PC-3 (cell line): ENCODE data around the gene TBCEL. TPM values are rescaled to one million over a fixed set of nuclear protein-coding genes. Genes with fewer than 3 reads are reported as not detected.

Experiments
- ATAC-seq: fragments of 200-7000 bp; cut with Tn5 transposase; 2 replicates; pipeline ENCODE4 v1.9.1; 2020; ENCODE audit warnings: mild to moderate bottlenecking, moderate library complexity
- BruUV-seq: library from RNA; stranded (reverse); fragments of 400-500 nt; replicated peaks from 2 replicates; lab custom pipeline; 2021; lab: Mats Ljungman, UMichigan
- CTCF ChIA-PET: fragments of 300-600 bp; sonication (Branson Sonifier 250); formaldehyde crosslinking; loops from one replicate; lab custom pipeline; 2022; ENCODE audit warnings: antibody characterized with exemption; lab: Charles Lee
- POLR2A ChIA-PET: fragments of 300-600 bp; sonication (Branson Sonifier 250); formaldehyde crosslinking; loops from one replicate; lab custom pipeline; 2022; ENCODE audit warnings: antibody characterized with exemption; ENCODE audit not compliant: unreplicated experiment; lab: Charles Lee
- DNase-seq: peaks from one replicate; pipeline ENCODE4 v3.0.0-alpha.2; 2015
- H2AFZ ChIP-seq: fragments of 300-600 bp; sonication (generic); 2 replicates; pipeline ENCODE4 v1.6.0; 2016; ENCODE audit warnings: antibody characterized with exemption, low read length
- H3F3A ChIP-seq: fragments of 300-600 bp; sonication (generic); one replicate; pipeline ENCODE4 v1.6.0; 2017; ENCODE audit warnings: antibody characterized with exemption, low read length, control low read depth, mild to moderate bottlenecking; ENCODE audit not compliant: unreplicated experiment
- H3K27ac ChIP-seq: fragments of 300-600 bp; sonication (generic); 2 replicates; pipeline ENCODE4 v1.5.1; 2016; ENCODE audit warnings: mild to moderate bottlenecking, low read length
- H3K27me3 ChIP-seq: fragments of 300-600 bp; sonication (generic); 2 replicates; pipeline ENCODE4 v1.6.1; 2016; ENCODE audit warnings: low read length, mixed read lengths
- H3K36me3 ChIP-seq: fragments of 300-600 bp; sonication (generic); 2 replicates; pipeline ENCODE4 v1.6.1; 2016; ENCODE audit warnings: low read depth, mixed run types, low read length, mixed read lengths
- H3K4me1 ChIP-seq: fragments of 300-600 bp; sonication (generic); 2 replicates; pipeline ENCODE4 v1.5.1; 2016; ENCODE audit warnings: low read length; ENCODE audit not compliant: insufficient read depth
- H3K4me2 ChIP-seq: fragments of 300-600 bp; sonication (generic); 2 replicates; pipeline ENCODE4 v1.6.0; 2016; ENCODE audit warnings: low read length
- H3K4me3 ChIP-seq: fragments of 300-600 bp; sonication (generic); 2 replicates; pipeline ENCODE4 v1.5.1; 2016; ENCODE audit warnings: mild to moderate bottlenecking, low read length, mixed read lengths
- H3K79me2 ChIP-seq: fragments of 300-600 bp; sonication (generic); 2 replicates; pipeline ENCODE4 v1.6.1; 2017; ENCODE audit warnings: low read length, mixed read lengths
- H3K9ac ChIP-seq: fragments of 300-600 bp; sonication (generic); 2 replicates; pipeline ENCODE4 v1.6.0; 2016; ENCODE audit warnings: mild to moderate bottlenecking, low read length
- H3K9me2 ChIP-seq: fragments of 300-600 bp; sonication (generic); replicated peaks from 2 replicates; pipeline ENCODE4 v1.6.1; 2016; ENCODE audit warnings: mixed run types, low read length, mixed read lengths
- H3K9me3 ChIP-seq: fragments of 300-600 bp; sonication (generic); 2 replicates; pipeline ENCODE4 v1.6.1; 2016; ENCODE audit warnings: low read length, mixed read lengths
- H4K20me1 ChIP-seq: fragments of 300-600 bp; sonication (generic); 2 replicates; pipeline ENCODE4 v1.6.1; 2016; ENCODE audit warnings: low read length, mixed read lengths
- CTCF ChIP-seq: fragments of 300-600 bp; sonication (generic); conservative IDR thresholded peaks from 2 replicates; pipeline ENCODE4 v1.5.1; 2017; ENCODE audit warnings: antibody characterized with exemption, low read depth, mild to moderate bottlenecking, low read length
- EZH2 ChIP-seq: fragments of 300-600 bp; sonication (generic); IDR thresholded peaks from one replicate; pipeline ENCODE4 v1.6.1; 2017; ENCODE audit warnings: antibody characterized with exemption, mild to moderate bottlenecking, low read length; ENCODE audit not compliant: unreplicated experiment
- EZH2phosphoT487 ChIP-seq: fragments of 300-600 bp; sonication (generic); IDR thresholded peaks from 2 replicates; pipeline ENCODE4 v1.6.1; 2018; ENCODE audit warnings: mild to moderate bottlenecking, antibody characterized with exemption, low read length, borderline replicate concordance
- intact Hi-C: fragments of 100-400 bp; cut with micrococcal nuclease; formaldehyde crosslinking; loops from 2 replicates; pipeline ENCODE4 v1.9.0; 2023
- total RNA-seq: library from RNA; depleted of rRNA; stranded (reverse); fragments of >200 nt; gene quantifications from 2 replicates; pipeline ENCODE4 v1.2.3, GENCODE V29; 2014

Gene TBCEL
- total RNA-seq, 1 experiment from 2014 or later = 6.6 TPM

- Histone ChIP-seq H3K27me3 (0 out of 2 replicates have a peak, but pooled peaks cover 4% of the 10 kb centered on the region), H3K9me3 (no peaks in the 10 kb centered on the region), H3F3A (no peaks in the 10 kb centered on the region), H3K79me2 (no peaks in the 10 kb centered on the region), H2AFZ (no peak overlapping the region), H3K9ac (no peak overlapping the region), H3K27ac (no peak overlapping the region), H4K20me1 (no peaks in the 10 kb centered on the region), H3K4me1 (peaks cover 12% of the 10 kb centered on the region), H3K9me2 (no peaks in the 10 kb centered on the region; the same call in 1 of the 2 replicates), H3K4me2 (no peak overlapping the region), H3K4me3 (no peak overlapping the region), H3K36me3 (no peaks in the 10 kb centered on the region)
- intact Hi-C loops = no loop called here
- no peak for DNase-seq
- TF ChIP-seq EZH2phosphoT487 (no peak), CTCF (no peak), EZH2 (no peak)
- no peak for ATAC-seq
- ChIA-PET CTCF (no interaction called here), POLR2A (no interaction called here)
- no TSS peak for BruUV-seq
Measured at GRCh38 chr11:121134741-121135312, 110.9 kb downstream of the TBCEL start.

- POLR2A ChIA-PET = no interaction called here
- H2AFZ ChIP-seq = no peak overlapping the region
- ATAC-seq (no peak), DNase-seq (no peak)
- peaks cover 16% of the 10 kb centered on the region for H3K4me1 ChIP-seq
- H3K36me3 ChIP-seq = no peaks in the 10 kb centered on the region
- H3K9me3 ChIP-seq = no peaks in the 10 kb centered on the region
- H3K4me2 ChIP-seq = no peak overlapping the region
- H3K9ac ChIP-seq = no peak overlapping the region
- CTCF ChIA-PET = no interaction called here
- no peaks in the 10 kb centered on the region for H3K79me2 ChIP-seq
- H3K4me3 ChIP-seq = no peak overlapping the region
- intact Hi-C loops = no loop called here
- H3K9me2 ChIP-seq = no peaks in the 10 kb centered on the region; the same call in 1 of the 2 replicates
- H3K27me3 ChIP-seq = 0 out of 2 replicates have a peak, but pooled peaks cover 4% of the 10 kb centered on the region
- BruUV-seq = no TSS peak
- no peaks in the 10 kb centered on the region for H3F3A ChIP-seq
- TF ChIP-seq EZH2 = no peak
- TF ChIP-seq EZH2phosphoT487 = no peak
- TF ChIP-seq CTCF = no peak
- H3K27ac ChIP-seq = no peak overlapping the region
- H4K20me1 ChIP-seq = no peaks in the 10 kb centered on the region
Measured at GRCh38 chr11:121137005-121137404, 113.1 kb downstream of the TBCEL start.

- 0 out of 2 replicates have a peak, but pooled peaks cover 4% of the 10 kb centered on the region for H3K27me3 ChIP-seq
- H3K9me2 ChIP-seq = no peaks in the 10 kb centered on the region
- no peak overlapping the region for H2AFZ ChIP-seq
- ATAC-seq (no peak), DNase-seq (no peak)
- no peak overlapping the region for H3K4me2 ChIP-seq
- CTCF ChIA-PET = no interaction called here
- H3K4me1 ChIP-seq = peaks cover 10% of the 10 kb centered on the region
- POLR2A ChIA-PET = no interaction called here
- no peak overlapping the region for H3K9ac ChIP-seq
- H3K4me3 ChIP-seq = no peak overlapping the region
- no peaks in the 10 kb centered on the region for H3K36me3 ChIP-seq
- H3K27ac ChIP-seq = no peak overlapping the region
- no TSS peak for BruUV-seq
- intact Hi-C loops = no loop called here
- TF ChIP-seq EZH2 (no peak), EZH2phosphoT487 (no peak), CTCF (no peak)
- no peaks in the 10 kb centered on the region for H3F3A ChIP-seq
- no peaks in the 10 kb centered on the region for H3K79me2 ChIP-seq
- H4K20me1 ChIP-seq = no peaks in the 10 kb centered on the region
- H3K9me3 ChIP-seq = no peaks in the 10 kb centered on the region
Measured at GRCh38 chr11:121138259-121138658, 114.4 kb downstream of the TBCEL start.
